ENCODE data around the gene LRIT2. TPM values are rescaled to one million over a fixed set of nuclear protein-coding genes. Genes with fewer than 3 reads are reported as not detected.
"Not testable (repeated sequence)": the region's sequence is repeated elsewhere in the genome, so short reads cannot be mapped to it uniquely, and the experiment has no call there.

The LRIT2 gene
- total RNA-seq, 1 experiment from 2014 or later = not detected

DNA sequence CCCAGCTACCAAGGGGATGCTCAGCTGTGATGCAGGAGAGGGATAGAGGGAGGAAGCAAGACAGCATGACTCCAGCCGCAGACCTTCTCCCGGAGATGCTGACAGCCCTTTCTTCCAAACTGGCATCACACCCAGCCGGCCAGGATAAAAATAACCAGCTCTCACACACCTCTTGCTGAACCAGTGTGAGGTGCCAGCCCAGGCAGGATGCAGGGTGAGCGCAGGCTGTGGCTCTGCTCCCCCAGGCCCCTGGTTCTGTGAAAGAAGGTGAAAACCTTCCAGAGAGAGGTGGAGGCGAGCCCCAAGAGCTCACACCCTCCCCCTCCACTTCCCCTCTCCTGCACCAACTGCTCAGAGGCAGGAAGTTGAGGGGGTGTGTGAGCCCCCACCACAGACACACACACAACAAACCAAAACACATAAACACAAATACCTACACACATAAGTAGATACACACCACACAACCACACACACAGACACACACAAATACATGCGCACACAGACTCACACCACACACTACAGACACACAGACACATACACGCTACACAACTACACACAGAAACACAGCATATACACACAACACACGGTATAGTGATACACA lies 47.7 kb downstream of the LRIT2 start:
- no peak overlapping the region for H3K4me3 ChIP-seq

GRCh38 chr10:84176836-84177474 lies 48.4 kb downstream of the LRIT2 start:
- Histone ChIP-seq H3K4me1 (replicated peaks) (0 out of 2 replicates have a peak, but pooled peaks cover 4% of the 10 kb centered on the region), H3K4me3 (no peak overlapping the region), H3K27me3 (replicated peaks) (no peaks in the 10 kb centered on the region), H3K27ac (no peak overlapping the region), H3K9me3 (replicated peaks) (no peaks in the 10 kb centered on the region), H3K36me3 (no peaks in the 10 kb centered on the region)
- DNase-seq (ENCODE audit: low read depth in 1 of 2, low spot score in 2 of 2) = no peak

More for the DNA sequence above, 47.7 kb downstream of the LRIT2 start:
- Histone ChIP-seq H3K4me1 (replicated peaks) (0 out of 2 replicates have a peak, but pooled peaks cover 4% of the 10 kb centered on the region), H3K36me3 (no peaks in the 10 kb centered on the region), H3K27me3 (replicated peaks) (no peaks in the 10 kb centered on the region), H3K27ac (no peak overlapping the region), H3K9me3 (replicated peaks) (no peaks in the 10 kb centered on the region)
- no peak for DNase-seq (ENCODE audit: low read depth in 1 of 2, low spot score in 2 of 2)

DNA sequence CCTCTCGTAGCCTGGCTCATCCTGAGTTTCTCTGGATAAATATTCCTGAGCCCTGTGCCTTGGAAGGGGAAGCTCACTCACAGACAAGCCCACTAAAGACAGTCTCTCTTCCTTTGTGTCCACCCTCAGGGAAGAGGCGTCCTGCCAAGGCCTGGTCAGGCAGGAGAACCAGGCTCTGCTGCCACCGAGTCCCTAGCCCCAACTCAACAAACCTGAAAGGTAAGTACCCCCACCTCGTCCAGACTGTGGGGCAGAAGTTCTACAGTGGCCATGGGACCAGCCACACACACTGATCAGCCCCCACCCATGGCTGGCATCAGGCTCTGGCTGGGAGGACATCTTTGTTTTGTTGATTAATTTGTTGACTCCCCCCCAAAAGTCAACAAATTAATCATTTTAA lies 49.0 kb downstream of the LRIT2 start:
- H3K27ac ChIP-seq = no peak overlapping the region
- H3K9me3 ChIP-seq (replicated peaks) = no peaks in the 10 kb centered on the region
- 0 out of 2 replicates have a peak, but pooled peaks cover 4% of the 10 kb centered on the region for H3K4me1 ChIP-seq (replicated peaks)
- no peaks in the 10 kb centered on the region for H3K36me3 ChIP-seq
- no peak for DNase-seq (ENCODE audit: low read depth in 1 of 2, low spot score in 2 of 2)
- H3K4me3 ChIP-seq = no peak overlapping the region
- no peaks in the 10 kb centered on the region for H3K27me3 ChIP-seq (replicated peaks)

DNA sequence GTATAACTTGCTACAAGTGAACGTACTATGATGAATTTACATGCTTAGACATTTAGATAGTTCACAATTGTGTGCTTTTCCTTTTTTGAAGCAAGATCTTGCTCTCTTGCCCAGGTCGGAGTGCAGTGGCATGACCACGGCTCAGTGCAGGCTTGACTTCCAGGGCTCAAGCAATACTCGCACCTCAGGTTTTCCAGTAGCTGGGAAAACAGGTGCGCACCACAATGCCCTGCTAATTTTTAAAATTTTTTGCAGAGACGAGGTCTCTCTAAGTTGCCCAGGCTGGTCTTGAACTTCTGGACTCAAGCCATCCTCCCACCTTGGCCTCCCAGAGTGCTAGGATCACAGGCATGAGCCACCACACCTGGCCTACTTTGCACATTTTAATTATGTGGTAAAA lies 49.9 kb downstream of the LRIT2 start:
- Histone ChIP-seq H3K4me1 (replicated peaks) (0 out of 2 replicates have a peak, but pooled peaks cover 4% of the 10 kb centered on the region), H3K27me3 (replicated peaks) (no peaks in the 10 kb centered on the region), H3K36me3 (no peaks in the 10 kb centered on the region), H3K9me3 (replicated peaks) (no peaks in the 10 kb centered on the region), H3K4me3 (no peak overlapping the region), H3K27ac (no peak overlapping the region)
- DNase-seq (ENCODE audit: low read depth in 1 of 2, low spot score in 2 of 2) = no peak

GRCh38 chr10:84173501-84173929 lies 51.8 kb downstream of the LRIT2 start, which contains the start of gene GPR15LG:
Gene GPR15LG, plus strand, starts transcription at chr10:84173801. Its CDS starts 51 bp downstream, at chr10:84173852.
- Histone ChIP-seq H3K9me3 (replicated peaks) (no peaks in the 10 kb centered on the region), H3K4me1 (replicated peaks) (no peaks in the 10 kb centered on the region), H3K36me3 (no peaks in the 10 kb centered on the region), H3K27ac (no peak within 1 kb of the TSS), H3K27me3 (replicated peaks) (no peaks in the 10 kb centered on the region), H3K4me3 (no peak within 1 kb of the TSS)
- DNase-seq (ENCODE audit: low read depth in 1 of 2, low spot score in 2 of 2) = no peak

GRCh38 chr10:84172467-84173356 lies 52.6 kb downstream of the LRIT2 start:
- Histone ChIP-seq H3K27ac (no peak overlapping the region), H3K9me3 (replicated peaks) (no peaks in the 10 kb centered on the region), H3K27me3 (replicated peaks) (no peaks in the 10 kb centered on the region), H3K4me3 (no peak overlapping the region), H3K4me1 (replicated peaks) (no peaks in the 10 kb centered on the region), H3K36me3 (no peaks in the 10 kb centered on the region)
- no peak for DNase-seq (ENCODE audit: low read depth in 1 of 2, low spot score in 2 of 2)

- not testable (repeated sequence) for H3K27me3 ChIP-seq (replicated peaks); DNase-seq (ENCODE audit: low read depth in 1 of 2, low spot score in 2 of 2); H3K27ac ChIP-seq; H3K4me3 ChIP-seq; H3K9me3 ChIP-seq (replicated peaks); H3K4me1 ChIP-seq (replicated peaks); H3K36me3 ChIP-seq
Observed at GRCh38 chr10:84171700-84172466, 53.5 kb downstream of the LRIT2 start.

- not testable (repeated sequence) for H3K4me3 ChIP-seq; H3K27ac ChIP-seq; H3K4me1 ChIP-seq (replicated peaks)
Observed at GRCh38 chr10:84171237-84171636, 54.1 kb downstream of the LRIT2 start.

More at GRCh38 chr10:84171237-84171636, 54.1 kb downstream of the LRIT2 start:
- H3K27me3 ChIP-seq (replicated peaks); H3K36me3 ChIP-seq; H3K9me3 ChIP-seq (replicated peaks); DNase-seq (ENCODE audit: low read depth in 1 of 2, low spot score in 2 of 2): not testable (repeated sequence)

Other genes with a start within 250 kb of the LRIT2 start
- gene GHITM, start 86.0 kb downstream of the LRIT2 start, total RNA-seq (2014; rRNA removed; shearing (Covaris generic)) = 221 and 295 TPM in 2 replicates
- not detected in 2 replicates for gene GPR15LG, start 51.7 kb downstream of the LRIT2 start, total RNA-seq (2014; rRNA removed; shearing (Covaris generic))
- gene CDHR1, start 31.0 kb downstream of the LRIT2 start, total RNA-seq (2014; rRNA removed; shearing (Covaris generic)) = 0.03 TPM in 1 of 2 replicates, not detected in the other
- gene LRIT1, start 16.0 kb upstream of the LRIT2 start, total RNA-seq (2014; rRNA removed; shearing (Covaris generic)) = not detected in 2 replicates
- not detected in 2 replicates for gene RGR, start 19.5 kb upstream of the LRIT2 start, total RNA-seq (2014; rRNA removed; shearing (Covaris generic))
- gene CCSER2, start 103.0 kb upstream of the LRIT2 start, total RNA-seq (2014; rRNA removed; shearing (Covaris generic)) = 32.3 and 45.0 TPM in 2 replicates

Data from SJSA1 (cell line).